ENCODE results near the gene PRCD. TPM values are rescaled to one million over a fixed set of nuclear protein-coding genes. Genes with fewer than 3 reads are reported as not detected.
A peak's percentile ranks its signal among the peaks of the same experiment; 100 is the strongest.

PRCD gene
- total RNA-seq, 2 donors from 2014 or later: 1.6 to 4.7 TPM

- DNase-seq (ENCODE audit: low spot score): no peak
- intact Hi-C loops (cut with DNase I): no loop called here
Observed at GRCh38 chr17:76578376-76578775, 38.5 kb downstream of the PRCD start.

GRCh38 chr17:76579281-76579680 lies 39.4 kb downstream of the PRCD start:
- intact Hi-C loops (cut with DNase I): no loop called here
- DNase-seq (ENCODE audit: low spot score): no peak

GRCh38 chr17:76581515-76581914 lies 41.7 kb downstream of the PRCD start:
- peak; percentile 43 for DNase-seq (ENCODE audit: low spot score)
- intact Hi-C loops (cut with DNase I): no loop called here

- peak; percentile 14 for DNase-seq (ENCODE audit: low spot score)
- intact Hi-C loops (cut with DNase I): no loop called here
Observed at GRCh38 chr17:76582660-76583059, 42.8 kb downstream of the PRCD start.

DNA sequence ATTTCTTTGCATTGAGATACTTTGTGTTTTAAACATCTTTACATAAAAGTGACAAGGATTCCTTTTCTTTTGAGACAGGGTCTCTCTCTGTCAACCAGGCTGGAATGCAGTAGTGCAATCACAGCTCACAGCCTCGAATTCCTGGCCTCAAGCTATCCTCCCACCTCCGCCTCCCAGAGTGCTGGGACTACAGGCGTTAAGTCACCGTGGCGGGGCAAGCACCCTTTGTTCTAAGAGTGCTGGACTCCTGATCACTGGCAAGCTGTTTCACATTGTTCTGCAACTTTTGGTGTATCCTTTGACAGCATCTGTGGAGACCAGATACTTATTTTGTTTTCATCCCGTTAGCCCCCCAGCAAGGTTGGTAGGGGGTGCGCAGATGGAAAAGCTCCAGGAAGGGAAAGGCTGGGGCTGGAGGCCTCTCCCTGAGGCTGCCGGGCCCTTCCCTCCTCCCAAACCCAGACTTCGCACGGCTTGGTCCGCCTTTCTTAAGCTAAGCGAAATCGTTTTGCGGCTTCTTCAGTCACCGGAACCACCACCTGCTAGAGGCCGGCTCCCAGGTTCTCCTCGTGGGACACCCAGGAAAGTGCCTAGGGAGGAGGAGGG lies 44.7 kb downstream of the PRCD start:
- intact Hi-C loops (cut with DNase I): no loop called here
- DNase-seq (ENCODE audit: low spot score): peak; percentile 44

- intact Hi-C loops (cut with DNase I): no loop called here
- DNase-seq (ENCODE audit: low spot score): peak; percentile 80
Observed at GRCh38 chr17:76585033-76585648, 45.3 kb downstream of the PRCD start.

GRCh38 chr17:76585649-76586593 lies 46.1 kb downstream of the PRCD start, which contains the start of gene ST6GALNAC2:
TSS of gene ST6GALNAC2 (minus strand) at chr17:76585860. CDS start at chr17:76585808, 52 bp downstream.
- peak; percentile 87 for DNase-seq (ENCODE audit: low spot score)
- intact Hi-C loops (cut with DNase I): no loop called here

- peak; percentile 60 for DNase-seq (ENCODE audit: low spot score)
- intact Hi-C loops (cut with DNase I): no loop called here
Observed at GRCh38 chr17:76586741-76587487, 47.1 kb downstream of the PRCD start.

- intact Hi-C loops (cut with DNase I): no loop called here
- peak; percentile 20 for DNase-seq (ENCODE audit: low spot score)
Observed at GRCh38 chr17:76588182-76588581, 48.3 kb downstream of the PRCD start.

DNA sequence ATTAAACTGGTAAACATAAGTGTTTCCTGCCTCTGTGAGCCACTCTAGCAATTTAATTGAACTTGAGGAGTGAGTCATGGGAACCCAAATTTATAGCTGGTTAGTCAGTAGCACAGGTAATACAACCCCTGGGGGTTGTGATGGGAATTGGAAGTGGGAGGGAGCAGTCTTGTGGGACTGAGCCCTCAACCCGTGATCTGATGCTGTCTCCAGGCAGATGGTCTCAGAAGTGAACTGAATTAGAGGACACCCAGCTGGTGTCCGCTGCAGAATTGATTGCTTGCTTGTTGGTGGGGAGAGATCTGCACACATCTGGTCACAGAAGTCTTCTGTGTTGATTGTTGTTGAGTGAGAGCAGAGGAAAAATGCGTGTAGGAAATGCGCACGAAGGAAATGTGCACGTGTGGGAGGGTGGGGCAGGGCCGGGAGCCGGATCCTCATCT lies 53.6 kb downstream of the PRCD start:
- DNase-seq (ENCODE audit: low spot score): peak; percentile 23
- intact Hi-C loops (cut with DNase I): no loop called here

GRCh38 chr17:76593959-76594358 lies 54.1 kb downstream of the PRCD start:
- intact Hi-C loops (cut with DNase I): no loop called here

GRCh38 chr17:76594690-76595089 lies 54.8 kb downstream of the PRCD start:
- intact Hi-C loops (cut with DNase I): no loop called here
- DNase-seq (ENCODE audit: low spot score): no peak

More at GRCh38 chr17:76593959-76594358, 54.1 kb downstream of the PRCD start:
- peak; percentile 6 for DNase-seq (ENCODE audit: low spot score)

Other genes with a start within 250 kb of the PRCD start
- 1 to 10 TPM in 1 of 2 donors, under 1 TPM in 1; 0.83 to 1.6 TPM for gene QRICH2, start 231.8 kb upstream of the PRCD start, total RNA-seq
- 10 to 100 TPM; 33.7 to 34.8 TPM for gene PRPSAP1, start 186.1 kb upstream of the PRCD start, total RNA-seq
- 10 to 100 TPM; 13.8 to 36.6 TPM for gene SPHK1, start 155.4 kb upstream of the PRCD start, total RNA-seq
- gene UBE2O, start 86.9 kb upstream of the PRCD start, total RNA-seq: 10 to 100 TPM; 17.2 to 17.9 TPM
- not detected for gene AANAT, start 72.4 kb upstream of the PRCD start, total RNA-seq
- 10 to 100 TPM; 26.7 to 31.4 TPM for gene RHBDF2, start 38.6 kb upstream of the PRCD start, total RNA-seq
- 10 to 100 TPM; 16.3 to 24.5 TPM for gene CYGB, start 2.3 kb upstream of the PRCD start, total RNA-seq
- gene ST6GALNAC2, start 45.8 kb downstream of the PRCD start, total RNA-seq: 1 to 10 TPM; 3.0 to 3.1 TPM
- gene ST6GALNAC1, start 103.7 kb downstream of the PRCD start, total RNA-seq: 1 to 10 TPM; 2.0 to 2.3 TPM
- 100 to 1,000 TPM; 343 to 428 TPM for gene MXRA7, start 170.9 kb downstream of the PRCD start, total RNA-seq
- 10 to 100 TPM; 32.1 to 43.0 TPM for gene JMJD6, start 186.6 kb downstream of the PRCD start, total RNA-seq
- 10 to 100 TPM; 23.3 to 25.6 TPM for gene METTL23, start 186.8 kb downstream of the PRCD start, total RNA-seq
- gene SRSF2, start 197.3 kb downstream of the PRCD start, total RNA-seq: 100 to 1,000 TPM; 120 to 133 TPM
- gene MFSD11, start 198.1 kb downstream of the PRCD start, total RNA-seq: 10 to 100 TPM; 20.7 to 24.0 TPM